Measurements from ENCODE around the gene MTCL3.

The MTCL3 gene

GRCh38 chr6:127423921-127424320 lies 95.2 kb downstream of the MTCL3 start:
- DNase-seq (ENCODE audit: low read depth), result no peak

Measured in stimulated activated CD4-positive, alpha-beta T cell treated with anti-CD3 and anti-CD28 coated beads, Interleukin-2, amount 100 ng/mL, for 4 hours (primary cell).